ENCODE measurements around the gene ARHGAP26.

The ARHGAP26 gene

DNA sequence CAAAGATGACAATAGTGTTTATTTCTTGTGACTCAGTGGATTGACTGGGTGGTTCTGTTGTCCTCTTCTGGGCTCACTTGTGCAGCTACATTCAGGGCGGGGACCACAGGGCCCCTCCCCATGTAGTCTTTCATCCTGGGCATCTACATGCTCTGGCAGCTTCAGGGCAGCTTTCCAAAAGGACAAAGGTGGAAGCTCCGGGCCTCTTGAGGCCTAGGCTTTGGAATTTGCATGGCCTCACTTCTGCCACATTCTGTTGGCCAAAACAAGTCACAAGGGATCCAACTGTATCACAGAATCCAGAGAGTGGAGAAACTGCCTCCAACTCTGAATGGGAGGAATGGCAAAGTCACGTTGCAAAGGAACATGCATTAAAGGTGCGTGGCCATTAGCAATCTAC, 64.3 kb downstream of the ARHGAP26 start:
- TF ChIP-seq, protein P1, sequence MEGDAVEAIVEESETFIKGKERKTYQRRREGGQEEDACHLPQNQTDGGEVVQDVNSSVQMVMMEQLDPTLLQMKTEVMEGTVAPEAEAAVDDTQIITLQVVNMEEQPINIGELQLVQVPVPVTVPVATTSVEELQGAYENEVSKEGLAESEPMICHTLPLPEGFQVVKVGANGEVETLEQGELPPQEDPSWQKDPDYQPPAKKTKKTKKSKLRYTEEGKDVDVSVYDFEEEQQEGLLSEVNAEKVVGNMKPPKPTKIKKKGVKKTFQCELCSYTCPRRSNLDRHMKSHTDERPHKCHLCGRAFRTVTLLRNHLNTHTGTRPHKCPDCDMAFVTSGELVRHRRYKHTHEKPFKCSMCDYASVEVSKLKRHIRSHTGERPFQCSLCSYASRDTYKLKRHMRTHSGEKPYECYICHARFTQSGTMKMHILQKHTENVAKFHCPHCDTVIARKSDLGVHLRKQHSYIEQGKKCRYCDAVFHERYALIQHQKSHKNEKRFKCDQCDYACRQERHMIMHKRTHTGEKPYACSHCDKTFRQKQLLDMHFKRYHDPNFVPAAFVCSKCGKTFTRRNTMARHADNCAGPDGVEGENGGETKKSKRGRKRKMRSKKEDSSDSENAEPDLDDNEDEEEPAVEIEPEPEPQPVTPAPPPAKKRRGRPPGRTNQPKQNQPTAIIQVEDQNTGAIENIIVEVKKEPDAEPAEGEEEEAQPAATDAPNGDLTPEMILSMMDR (IDR thresholded peaks at IDR 0.05) = no peak

DNA sequence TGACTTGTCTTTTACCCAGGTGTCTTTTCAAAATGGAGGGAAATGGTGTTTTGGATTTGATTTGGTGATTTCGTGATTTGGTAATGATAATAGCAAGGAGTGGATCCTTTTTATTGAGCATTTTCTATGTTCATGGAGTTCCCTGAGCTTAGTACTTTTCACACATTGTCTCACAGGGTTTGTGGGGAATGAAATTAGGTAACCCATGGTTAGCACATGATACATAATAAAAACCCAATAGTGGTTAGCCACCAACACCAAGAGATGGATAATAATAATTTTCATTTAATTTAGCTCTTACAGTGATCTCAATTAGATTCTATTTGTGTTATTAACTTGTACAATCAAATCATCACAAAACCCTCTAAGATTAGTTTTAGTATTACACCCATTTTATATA, 65.4 kb downstream of the ARHGAP26 start:
- Histone ChIP-seq H3K9me3 (no peaks in the 10 kb centered on the region), H3K4me3 (ENCODE audit: low read depth in 1 of 2, low read length in 1 of 2) (no peak overlapping the region), H3K4me1 (ENCODE audit: control insufficient read depth in 1 of 2, insufficient read depth in 1 of 2, low read depth in 1 of 2, low read length in 1 of 2) (peaks cover 22 to 50% of the 10 kb centered on the region in 2 experiments), H3K27me3 (no peaks in the 10 kb centered on the region), H3K36me3 (no peaks in the 10 kb centered on the region), H3K27ac (no peak overlapping the region)
- TF ChIP-seq, protein P1 (IDR thresholded peaks at IDR 0.05) = no peak

More for the DNA sequence above, 64.3 kb downstream of the ARHGAP26 start:
- H3K9me3 ChIP-seq = no peaks in the 10 kb centered on the region
- H3K36me3 ChIP-seq = no peaks in the 10 kb centered on the region
- H3K27ac ChIP-seq = peak overlapping the region; percentile 6
- no peaks in the 10 kb centered on the region for H3K27me3 ChIP-seq
- peaks cover 32 to 50% of the 10 kb centered on the region in 2 experiments for H3K4me1 ChIP-seq (ENCODE audit: control insufficient read depth in 1 of 2, insufficient read depth in 1 of 2, low read depth in 1 of 2, low read length in 1 of 2)
- no peak overlapping the region for H3K4me3 ChIP-seq (ENCODE audit: low read depth in 1 of 2, low read length in 1 of 2)

DNA sequence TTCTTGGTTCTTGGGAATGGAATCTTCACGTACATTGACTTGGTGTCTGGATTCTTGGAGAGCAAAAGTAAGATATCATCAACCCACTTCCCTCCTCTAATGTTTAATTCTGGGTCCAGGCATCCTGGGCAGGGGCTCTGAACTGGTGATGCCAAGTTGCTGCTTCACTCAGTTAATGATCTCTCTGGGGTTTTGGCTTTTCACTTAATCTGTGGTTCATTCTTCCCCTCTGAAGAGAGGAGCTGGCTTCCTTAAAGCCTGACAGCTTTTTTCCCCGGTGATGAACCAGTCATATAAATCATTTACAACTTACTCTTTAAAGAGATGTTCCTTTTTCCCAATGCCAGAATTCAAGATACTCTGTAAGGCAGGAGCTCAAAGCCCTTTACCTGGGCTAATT, 65.9 kb downstream of the ARHGAP26 start:
- H3K9me3 ChIP-seq = no peaks in the 10 kb centered on the region
- TF ChIP-seq, protein P1 (IDR thresholded peaks at IDR 0.05) = no peak
- no peaks in the 10 kb centered on the region for H3K36me3 ChIP-seq
- H3K4me1 ChIP-seq (ENCODE audit: control insufficient read depth in 1 of 2, insufficient read depth in 1 of 2, low read depth in 1 of 2, low read length in 1 of 2) = peaks cover 23 to 53% of the 10 kb centered on the region in 2 experiments
- H3K27ac ChIP-seq = peak overlapping the region; percentile 83
- no peak overlapping the region for H3K4me3 ChIP-seq (ENCODE audit: low read depth in 1 of 2, low read length in 1 of 2)
- no peaks in the 10 kb centered on the region for H3K27me3 ChIP-seq

DNA sequence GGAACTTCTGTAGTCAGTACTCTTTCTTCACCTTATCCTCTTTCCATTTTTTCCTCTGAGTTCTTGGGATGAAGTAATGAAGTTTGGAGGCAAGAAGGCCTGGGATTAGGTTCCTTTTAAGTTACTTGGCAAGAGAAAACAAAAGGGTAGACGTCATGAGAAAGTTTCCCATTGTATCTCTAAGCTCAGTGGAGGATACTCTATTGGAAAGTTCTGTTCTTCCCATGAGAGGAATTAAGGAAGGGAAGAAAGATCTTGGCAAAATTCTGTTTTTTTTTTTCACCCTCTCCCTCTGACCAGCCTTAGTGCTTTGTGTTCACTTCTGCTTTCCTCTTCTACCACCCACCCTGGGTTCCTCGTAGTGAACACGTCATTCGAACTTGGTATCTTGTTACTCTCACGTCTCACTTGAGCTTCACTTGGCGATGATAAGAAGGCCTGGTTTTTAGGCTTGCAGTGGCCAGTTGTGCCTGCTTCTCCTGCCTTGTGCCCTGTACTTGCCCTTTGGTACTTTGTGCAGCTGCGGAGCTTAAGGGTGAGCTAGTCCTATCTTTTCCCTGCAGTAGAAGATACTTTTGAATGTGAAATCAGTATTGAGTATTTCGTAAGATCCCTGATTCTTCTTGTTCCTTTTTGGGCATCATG, 67.0 kb downstream of the ARHGAP26 start:
- Histone ChIP-seq H3K4me1 (ENCODE audit: control insufficient read depth in 1 of 2, insufficient read depth in 1 of 2, low read depth in 1 of 2, low read length in 1 of 2) (peaks cover 23 to 52% of the 10 kb centered on the region in 2 experiments), H3K36me3 (no peaks in the 10 kb centered on the region), H3K27ac (peak overlapping the region; percentile 83), H3K27me3 (no peaks in the 10 kb centered on the region), H3K9me3 (no peaks in the 10 kb centered on the region), H3K4me3 (ENCODE audit: low read depth in 1 of 2, low read length in 1 of 2) (peak overlapping the region; percentile 1 to 33)
- TF ChIP-seq, protein P1 (IDR thresholded peaks at IDR 0.05) = no peak

DNA sequence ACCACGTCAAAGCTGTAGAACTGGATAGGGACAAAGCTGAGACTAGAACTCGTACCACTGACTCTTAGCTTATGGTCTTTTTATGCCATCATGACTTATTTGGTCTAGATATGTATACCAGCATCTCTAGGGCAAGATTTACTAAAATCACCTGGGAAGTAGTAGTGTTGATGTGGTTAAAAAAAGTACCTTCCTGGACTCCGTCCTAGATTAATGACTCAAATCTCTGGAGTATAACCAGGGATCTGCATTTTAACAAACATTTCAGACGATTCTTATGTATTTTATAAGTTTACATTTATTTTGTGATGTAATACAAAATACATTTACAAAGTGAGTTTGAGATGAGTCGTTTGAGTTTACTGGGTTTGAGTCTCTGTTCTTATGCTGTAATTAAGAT, 68.7 kb downstream of the ARHGAP26 start:
- TF ChIP-seq, protein P1 (IDR thresholded peaks at IDR 0.05) = no peak
- H3K27me3 ChIP-seq = no peaks in the 10 kb centered on the region
- H3K36me3 ChIP-seq = no peaks in the 10 kb centered on the region
- no peak overlapping the region for H3K4me3 ChIP-seq (ENCODE audit: low read depth in 1 of 2, low read length in 1 of 2)
- peak overlapping the region; percentile 6 for H3K27ac ChIP-seq
- no peaks in the 10 kb centered on the region for H3K9me3 ChIP-seq
- H3K4me1 ChIP-seq (ENCODE audit: control insufficient read depth in 1 of 2, insufficient read depth in 1 of 2, low read depth in 1 of 2, low read length in 1 of 2) = peaks cover 25 to 49% of the 10 kb centered on the region in 2 experiments

Data from neutrophil (primary cell).